IMR-90 (cell line): ENCODE data around the gene PALM. TPM values are rescaled to one million over a fixed set of nuclear protein-coding genes. Genes with fewer than 3 reads are reported as not detected.
"Not testable (repeated sequence)": the region's sequence is repeated elsewhere in the genome, so short reads cannot be mapped to it uniquely, and the experiment has no call there.

Experiments used
- ATAC-seq: fragments of 200-7000 bp; cut with Tn5 transposase; 2 replicates; pipeline ENCODE4 v1.9.1; 2020; ENCODE audit warnings: low read depth, mild to moderate bottlenecking, moderate library complexity
- BruUV-seq: library from RNA; stranded (reverse); fragments of 400-500 nt; replicated peaks from 2 replicates; lab custom pipeline; 2021; lab: Mats Ljungman, UMichigan
- CTCF ChIA-PET: fragments of 300-600 bp; formaldehyde crosslinking; extraction: SDS; loops from one replicate; lab custom pipeline; 2021; ENCODE audit warnings: antibody characterized with exemption; lab: Yijun Ruan, JAX
- POLR2A ChIA-PET: fragments of 300-600 bp; sonication (Branson Sonifier 250); formaldehyde crosslinking; loops from one replicate; lab custom pipeline; 2022; ENCODE audit warnings: antibody characterized with exemption; ENCODE audit not compliant: unreplicated experiment; lab: Charles Lee
- DNase-seq: peaks from one replicate; pipeline ENCODE4 v3.0.0; 2013
- H2AFZ ChIP-seq: replicated peaks from 2 replicates; pipeline ENCODE3; 2013; ENCODE audit warnings: low read length, mild to moderate bottlenecking; ENCODE audit not compliant: poor library complexity
- H2AK5ac ChIP-seq: 2 replicates; pipeline ENCODE4 v1.6.1; 2013; ENCODE audit warnings: low read depth, low read length, inconsistent platforms
- H2AK9ac ChIP-seq: replicated peaks from 2 replicates; pipeline ENCODE3; 2013; ENCODE audit warnings: mild to moderate bottlenecking, low read depth, low read length, moderate library complexity; ENCODE audit not compliant: poor library complexity
- H2BK120ac ChIP-seq: 2 replicates; pipeline ENCODE4 v1.6.1; 2013; ENCODE audit warnings: low read depth, low read length, inconsistent platforms
- H2BK15ac ChIP-seq: 3 replicates; pipeline ENCODE4 v1.6.1; 2013; ENCODE audit warnings: low read depth, low read length, inconsistent platforms
- H2BK20ac ChIP-seq: 2 replicates; pipeline ENCODE4 v1.6.1; 2013; ENCODE audit warnings: low read depth, mild to moderate bottlenecking, inconsistent platforms, low read length, moderate library complexity
- H2BK5ac ChIP-seq: 2 replicates; pipeline ENCODE4 v1.6.1; 2013; ENCODE audit warnings: mild to moderate bottlenecking, low read depth, low read length, inconsistent platforms; ENCODE audit not compliant: poor library complexity, severe bottlenecking
- H3K14ac ChIP-seq: replicated peaks from 2 replicates; pipeline ENCODE4 v1.6.1; 2013; ENCODE audit warnings: low read depth, low read length, inconsistent platforms
- H3K18ac ChIP-seq: 2 replicates; pipeline ENCODE4 v1.6.1; 2013; ENCODE audit warnings: low read depth, low read length, control low read depth
- H3K23ac ChIP-seq: 2 replicates; pipeline ENCODE4 v1.6.1; 2013; ENCODE audit warnings: low read depth, low read length, inconsistent platforms
- H3K27ac ChIP-seq: 2 replicates; pipeline ENCODE4 v1.5.1; 2013; ENCODE audit warnings: mild to moderate bottlenecking, control low read depth, low read length; ENCODE audit not compliant: insufficient read depth
- H3K27me3 ChIP-seq: 2 replicates; pipeline ENCODE4 v1.6.1; 2013; ENCODE audit warnings: low read length; ENCODE audit not compliant: control insufficient read depth, insufficient read depth
- H3K36me3 ChIP-seq: 2 replicates; pipeline ENCODE4 v1.6.1; 2013; ENCODE audit warnings: low read length, mixed read lengths; ENCODE audit not compliant: control insufficient read depth, insufficient read depth
- H3K4ac ChIP-seq: 2 replicates; pipeline ENCODE4 v1.6.1; 2013; ENCODE audit warnings: low read depth, low read length, inconsistent platforms
- H3K4me1 ChIP-seq: 2 replicates; pipeline ENCODE4 v1.6.1; 2013; ENCODE audit warnings: low read length, mixed read lengths; ENCODE audit not compliant: control insufficient read depth, insufficient read depth
- H3K4me2 ChIP-seq: 2 replicates; pipeline ENCODE4 v1.6.1; 2013; ENCODE audit warnings: low read depth, mild to moderate bottlenecking, control low read depth, low read length, moderate library complexity
- H3K4me3 ChIP-seq: 2 replicates; pipeline ENCODE4 v1.5.1; 2013; ENCODE audit warnings: low read depth, mild to moderate bottlenecking, control low read depth, low read length, moderate library complexity; ENCODE audit not compliant: insufficient read depth
- H3K56ac ChIP-seq: 2 replicates; pipeline ENCODE4 v1.6.1; 2013; ENCODE audit warnings: low read length, inconsistent platforms; ENCODE audit not compliant: insufficient read depth; ENCODE audit errors: extremely low read depth
- H3K79me1 ChIP-seq, 2 experiments: 2 replicates each; pipeline ENCODE4 v1.6.1; 2013; ENCODE audit warnings: low read length in 2 of 2, inconsistent platforms in 1 of 2, low read depth in 1 of 2
- H3K9ac ChIP-seq: 2 replicates; pipeline ENCODE4 v1.6.1; 2013; ENCODE audit warnings: low read depth, low read length, control low read depth
- H3K9me1 ChIP-seq: 2 replicates; pipeline ENCODE4 v1.6.1; 2013; ENCODE audit warnings: low read length, inconsistent platforms; ENCODE audit not compliant: insufficient read depth
- H3K9me3 ChIP-seq: 2 replicates; pipeline ENCODE4 v1.6.1; 2013; ENCODE audit warnings: low read length; ENCODE audit not compliant: control insufficient read depth, insufficient read depth
- H4K20me1 ChIP-seq: 2 replicates; pipeline ENCODE4 v1.6.1; 2013; ENCODE audit warnings: low read length, inconsistent platforms; ENCODE audit not compliant: insufficient read depth
- H4K5ac ChIP-seq: 2 replicates; pipeline ENCODE4 v1.6.1; 2013; ENCODE audit warnings: mild to moderate bottlenecking, low read depth, low read length, control low read depth
- H4K8ac ChIP-seq, 2 experiments: 2 replicates each; pipeline ENCODE4 v1.6.1; 2013; ENCODE audit warnings: low read depth in 2 of 2, low read length in 2 of 2, control low read depth in 1 of 2, inconsistent platforms in 1 of 2
- H4K91ac ChIP-seq: 2 replicates; pipeline ENCODE4 v1.6.1; 2013; ENCODE audit warnings: low read depth, low read length, inconsistent platforms; ENCODE audit not compliant: insufficient read depth
- WGBS, 2 experiments: methylation state at CpG; one replicate each; pipeline versions ENCODE4 v1.1.5 to v1.1.7; 2013; ENCODE audit warnings: missing lambda C conversion rate in 2 of 2; ENCODE audit not compliant: insufficient read length in 1 of 2; ENCODE audit errors: extremely low coverage in 2 of 2; 5-methylcytosine and 5-hydroxymethylcytosine counted together
- dilution Hi-C: fragments of 300-500 bp; cut with HindIII; formaldehyde crosslinking; loops from one replicate; pipeline ENCODE4 v1.14.3; 2018; ENCODE audit warnings: low sequenced_read_pairs; ENCODE audit not compliant: unreplicated experiment
- in situ Hi-C: fragments of 300-500 bp; cut with MboI; formaldehyde crosslinking; loops from 3 replicates; pipeline ENCODE4 v1.14.3; 2019; ENCODE audit warnings: low sequenced_read_pairs, inconsistent platforms, mixed read lengths
- intact Hi-C: fragments of 100-400 bp; cut with micrococcal nuclease; formaldehyde crosslinking; loops from 2 replicates; pipeline ENCODE4 v1.10.0; 2022
- polyA plus RNA-seq, 3 experiments: library from polyadenylated mRNA; depleted of rRNA; stranded (reverse); fragments of >200 nt; gene quantifications; 2 replicates each; pipeline ENCODE4 v1.2.3, GENCODE V29; 2012; ENCODE audit warnings: low replicate concordance in 1 of 3
- total RNA-seq: library from RNA; depleted of rRNA; stranded (reverse); fragments of >200 nt; gene quantifications from 2 replicates; pipeline ENCODE4 v1.2.3, GENCODE V29; 2012

Gene PALM
- total and polyA plus RNA-seq, 2 of the 4 experiments (the other 2 are of a cell fraction) = 2.2 to 7.4 TPM

DNA sequence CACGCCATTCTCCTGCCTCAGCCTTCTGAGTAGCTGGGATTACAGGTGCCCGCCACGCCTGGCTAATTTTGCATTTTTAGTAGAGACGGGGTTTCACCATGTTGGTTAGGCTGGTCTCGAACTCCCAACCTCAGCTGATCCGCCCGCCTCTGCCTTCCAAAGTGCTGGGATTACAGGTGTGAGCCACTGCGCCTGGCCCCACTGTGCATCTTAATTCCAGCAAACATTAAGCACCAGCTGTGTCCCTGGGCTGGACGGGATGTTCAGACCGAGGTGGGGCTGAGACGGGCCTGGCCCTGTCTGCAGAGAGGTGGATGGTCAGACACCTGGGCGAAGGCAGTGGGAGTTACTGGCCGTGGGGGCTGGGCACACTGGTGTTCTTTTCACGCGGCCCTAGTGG lies 20.8 kb downstream of the PALM start:
- intact Hi-C loops, H3K9me1 ChIP-seq, H2BK120ac ChIP-seq, dilution Hi-C loops, H3K14ac ChIP-seq, H2AK9ac ChIP-seq, DNase-seq, H3K27me3 ChIP-seq, H4K5ac ChIP-seq, H2BK20ac ChIP-seq, H3K27ac ChIP-seq, H4K91ac ChIP-seq, H3K9ac ChIP-seq, CTCF ChIA-PET, H3K4me2 ChIP-seq, H3K4me3 ChIP-seq, H4K8ac ChIP-seq, H2AFZ ChIP-seq, ATAC-seq, H3K9me3 ChIP-seq, H3K4me1 ChIP-seq, POLR2A ChIA-PET, H2BK15ac ChIP-seq, H3K18ac ChIP-seq, H4K20me1 ChIP-seq, H3K79me1 ChIP-seq, H2BK5ac ChIP-seq, H3K23ac ChIP-seq, in situ Hi-C loops, H3K56ac ChIP-seq, BruUV-seq, H3K4ac ChIP-seq, H2AK5ac ChIP-seq: not testable (repeated sequence)
- WGBS, 2 experiments = 96% methylated on average over 9 of the region's 15 CpGs; no CpG with 5 or more reads in 1 of the 2 experiments
- peaks cover 16% of the 10 kb centered on the region for H3K36me3 ChIP-seq
